ENCODE data around the gene SH3BP1. TPM values are rescaled to one million over a fixed set of nuclear protein-coding genes. Genes with fewer than 3 reads are reported as not detected.
A peak's percentile ranks its signal among the peaks of the same experiment; 100 is the strongest.

The SH3BP1 gene
- total RNA-seq, 1 donor from 2014 or later: 28.3 TPM

GRCh38 chr22:37674248-37674647 lies 34.8 kb downstream of the SH3BP1 start:
- intact Hi-C loops (cut with DNase I): no loop called here
- Histone ChIP-seq H3K36me3 (no peaks in the 10 kb centered on the region), H3K4me1 (peaks cover 41% of the 10 kb centered on the region)

GRCh38 chr22:37674951-37675929 lies 35.8 kb downstream of the SH3BP1 start, which contains the start of gene LGALS1:
TSS of gene LGALS1 (plus strand) at chr22:37675636. CDS start at chr22:37675703, 67 bp downstream.
- no peaks in the 10 kb centered on the region for H3K27me3 ChIP-seq
- TF ChIP-seq CTCF (IDR thresholded peaks at IDR 0.05): no peak
- ATAC-seq (peak; percentile 89), DNase-seq (peak; percentile 96)
- intact Hi-C loops (cut with DNase I): no loop called here
- H3K36me3 ChIP-seq: no peaks in the 10 kb centered on the region
- peak within 1 kb of the TSS; percentile 69 for H3K4me3 ChIP-seq
- no peaks in the 10 kb centered on the region for H3K9me3 ChIP-seq
- peaks cover 41% of the 10 kb centered on the region for H3K4me1 ChIP-seq
- peak within 1 kb of the TSS; percentile 80 for H3K27ac ChIP-seq

More at GRCh38 chr22:37674248-37674647, 34.8 kb downstream of the SH3BP1 start:
- Histone ChIP-seq H3K27ac (peak overlapping the region; percentile 80), H3K9me3 (no peaks in the 10 kb centered on the region), H3K27me3 (no peaks in the 10 kb centered on the region), H3K4me3 (no peak overlapping the region)
- ATAC-seq: no peak
- no peak for DNase-seq
- no peak for TF ChIP-seq CTCF (IDR thresholded peaks at IDR 0.05)

- Histone ChIP-seq H3K36me3 (no peaks in the 10 kb centered on the region), H3K27me3 (no peaks in the 10 kb centered on the region), H3K27ac (peak overlapping the region; percentile 80), H3K4me3 (peak overlapping the region; percentile 69), H3K4me1 (peaks cover 43% of the 10 kb centered on the region), H3K9me3 (no peaks in the 10 kb centered on the region)
- peak; percentile 2 for ATAC-seq
- no peak for TF ChIP-seq CTCF (IDR thresholded peaks at IDR 0.05)
- intact Hi-C loops (cut with DNase I): no loop called here
- peak; percentile 73 for DNase-seq
These were observed 36.7 kb downstream of the SH3BP1 start for GRCh38 chr22:37675930-37676735.

GRCh38 chr22:37676736-37677492 lies 37.4 kb downstream of the SH3BP1 start:
- no peaks in the 10 kb centered on the region for H3K9me3 ChIP-seq
- H3K4me1 ChIP-seq: peaks cover 46% of the 10 kb centered on the region
- no peak for TF ChIP-seq CTCF (IDR thresholded peaks at IDR 0.05)
- intact Hi-C loops (cut with DNase I): no loop called here
- no peaks in the 10 kb centered on the region for H3K27me3 ChIP-seq
- ATAC-seq (peak; percentile 72), DNase-seq (peak; percentile 89)
- peak overlapping the region; percentile 69 for H3K4me3 ChIP-seq
- peak overlapping the region; percentile 80 for H3K27ac ChIP-seq
- no peaks in the 10 kb centered on the region for H3K36me3 ChIP-seq

GRCh38 chr22:37677493-37677974 lies 38.1 kb downstream of the SH3BP1 start:
- no peak for TF ChIP-seq CTCF (IDR thresholded peaks at IDR 0.05)
- H3K4me1 ChIP-seq: peaks cover 46% of the 10 kb centered on the region
- ATAC-seq (no peak), DNase-seq (no peak)
- H3K9me3 ChIP-seq: no peaks in the 10 kb centered on the region
- H3K27ac ChIP-seq: no peak overlapping the region
- no peaks in the 10 kb centered on the region for H3K36me3 ChIP-seq
- intact Hi-C loops (cut with DNase I): no loop called here
- H3K4me3 ChIP-seq: peak overlapping the region; percentile 69
- no peaks in the 10 kb centered on the region for H3K27me3 ChIP-seq

Measured in upper lobe of right lung (tissue), 1 donor.